Hepatocyte (in vitro differentiated cells): Measurements from ENCODE around the gene VANGL2.

Source experiments
- EZH2 ChIP-seq: fragments of 200-600 bp; sonication (generic); IDR thresholded peaks from 2 replicates; pipeline ENCODE4 v1.6.1; 2016; ENCODE audit warnings: antibody characterized with exemption, mild to moderate bottlenecking, borderline replicate concordance
- TF ChIP-seq, protein P1 (sequence below): fragments of 200-600 bp; sonication (generic); IDR thresholded peaks from 2 replicates; pipeline ENCODE4 v1.5.1; 2016; ENCODE audit warnings: antibody characterized with exemption, mild to moderate bottlenecking; ENCODE audit not compliant: poor library complexity

DNA sequence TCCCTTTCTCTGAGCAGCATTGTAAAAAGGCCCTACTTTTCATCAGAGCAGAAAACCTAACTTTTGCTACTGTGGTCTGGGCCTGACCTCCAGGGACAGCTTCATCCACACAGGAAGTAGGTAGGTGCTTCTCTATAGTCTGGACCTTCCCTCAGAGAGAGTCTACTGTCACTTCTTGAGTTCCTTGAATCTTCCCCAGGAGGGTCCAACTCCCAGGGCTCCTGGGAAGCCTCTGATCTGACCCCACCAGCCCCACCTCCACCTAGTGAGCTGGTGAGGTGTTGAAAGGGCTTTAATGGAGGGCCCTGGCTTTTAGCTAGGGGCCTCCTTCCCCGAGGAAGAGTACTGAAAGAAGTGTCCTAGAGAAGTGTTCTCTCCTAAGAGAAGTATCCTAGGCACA is 2.7 kb upstream of the VANGL2 start:
- TF ChIP-seq, protein P1, sequence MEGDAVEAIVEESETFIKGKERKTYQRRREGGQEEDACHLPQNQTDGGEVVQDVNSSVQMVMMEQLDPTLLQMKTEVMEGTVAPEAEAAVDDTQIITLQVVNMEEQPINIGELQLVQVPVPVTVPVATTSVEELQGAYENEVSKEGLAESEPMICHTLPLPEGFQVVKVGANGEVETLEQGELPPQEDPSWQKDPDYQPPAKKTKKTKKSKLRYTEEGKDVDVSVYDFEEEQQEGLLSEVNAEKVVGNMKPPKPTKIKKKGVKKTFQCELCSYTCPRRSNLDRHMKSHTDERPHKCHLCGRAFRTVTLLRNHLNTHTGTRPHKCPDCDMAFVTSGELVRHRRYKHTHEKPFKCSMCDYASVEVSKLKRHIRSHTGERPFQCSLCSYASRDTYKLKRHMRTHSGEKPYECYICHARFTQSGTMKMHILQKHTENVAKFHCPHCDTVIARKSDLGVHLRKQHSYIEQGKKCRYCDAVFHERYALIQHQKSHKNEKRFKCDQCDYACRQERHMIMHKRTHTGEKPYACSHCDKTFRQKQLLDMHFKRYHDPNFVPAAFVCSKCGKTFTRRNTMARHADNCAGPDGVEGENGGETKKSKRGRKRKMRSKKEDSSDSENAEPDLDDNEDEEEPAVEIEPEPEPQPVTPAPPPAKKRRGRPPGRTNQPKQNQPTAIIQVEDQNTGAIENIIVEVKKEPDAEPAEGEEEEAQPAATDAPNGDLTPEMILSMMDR: no peak
- TF ChIP-seq EZH2: no peak
